GM13976 (cell line): Measurements from ENCODE around the gene F5.

Experiments used
- DNase-seq: peaks from one replicate; pipeline ENCODE4 v3.0.0; 2012; ENCODE audit warnings: low spot score
- in situ Hi-C: fragments of 300-500 bp; cut with MboI; formaldehyde crosslinking; loops from one replicate; pipeline ENCODE4 v1.12.0; 2022; ENCODE audit warnings: low sequenced_read_pairs, mixed read lengths, inconsistent platforms; ENCODE audit not compliant: unreplicated experiment
- TF ChIP-seq, protein P1 (sequence below): IDR thresholded peaks from 2 replicates; pipeline ENCODE4 v1.5.1; 2012; ENCODE audit warnings: borderline replicate concordance, mild to moderate bottlenecking; ENCODE audit not compliant: insufficient read depth; ENCODE audit errors: extremely low read depth, missing control alignments, control extremely low read depth

F5 gene

DNA sequence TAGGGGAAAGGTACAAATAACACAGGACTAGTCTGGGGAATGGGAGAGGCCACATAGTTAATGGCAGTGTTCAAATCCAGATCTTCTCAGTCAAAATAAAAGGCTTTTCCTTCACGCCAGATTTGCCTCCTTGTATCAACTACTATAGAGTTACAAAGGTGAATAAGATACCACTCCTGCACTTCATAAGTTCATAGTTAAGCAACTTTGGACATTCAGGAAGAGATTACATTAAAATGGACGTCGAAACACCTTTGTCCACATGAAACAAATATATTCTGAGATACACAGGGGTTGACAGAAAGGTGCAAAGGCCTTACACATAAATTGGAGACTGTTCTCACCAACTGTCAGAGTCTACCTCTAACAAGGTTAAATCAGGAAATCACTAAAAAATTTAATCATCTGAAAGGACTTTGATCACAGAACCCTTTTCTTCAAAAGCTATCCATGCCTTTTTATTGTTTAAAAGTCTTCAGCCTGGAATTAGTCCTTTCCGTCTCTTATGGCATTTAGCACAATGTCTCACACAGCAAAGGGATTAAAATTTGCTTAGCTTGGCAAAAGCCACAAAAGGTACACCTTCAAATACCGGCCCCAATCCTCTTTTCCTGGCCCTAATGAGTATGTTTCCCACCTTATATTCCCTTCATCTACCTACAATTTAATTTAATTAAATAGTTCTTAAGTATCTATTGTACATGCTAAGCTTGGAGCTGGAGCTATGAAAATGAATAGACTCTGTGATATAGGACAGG is 8.1 kb downstream of the F5 start:
- DNase-seq: no peak
- in situ Hi-C loops: no loop called here
- TF ChIP-seq, protein P1, sequence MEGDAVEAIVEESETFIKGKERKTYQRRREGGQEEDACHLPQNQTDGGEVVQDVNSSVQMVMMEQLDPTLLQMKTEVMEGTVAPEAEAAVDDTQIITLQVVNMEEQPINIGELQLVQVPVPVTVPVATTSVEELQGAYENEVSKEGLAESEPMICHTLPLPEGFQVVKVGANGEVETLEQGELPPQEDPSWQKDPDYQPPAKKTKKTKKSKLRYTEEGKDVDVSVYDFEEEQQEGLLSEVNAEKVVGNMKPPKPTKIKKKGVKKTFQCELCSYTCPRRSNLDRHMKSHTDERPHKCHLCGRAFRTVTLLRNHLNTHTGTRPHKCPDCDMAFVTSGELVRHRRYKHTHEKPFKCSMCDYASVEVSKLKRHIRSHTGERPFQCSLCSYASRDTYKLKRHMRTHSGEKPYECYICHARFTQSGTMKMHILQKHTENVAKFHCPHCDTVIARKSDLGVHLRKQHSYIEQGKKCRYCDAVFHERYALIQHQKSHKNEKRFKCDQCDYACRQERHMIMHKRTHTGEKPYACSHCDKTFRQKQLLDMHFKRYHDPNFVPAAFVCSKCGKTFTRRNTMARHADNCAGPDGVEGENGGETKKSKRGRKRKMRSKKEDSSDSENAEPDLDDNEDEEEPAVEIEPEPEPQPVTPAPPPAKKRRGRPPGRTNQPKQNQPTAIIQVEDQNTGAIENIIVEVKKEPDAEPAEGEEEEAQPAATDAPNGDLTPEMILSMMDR: no peak

DNA sequence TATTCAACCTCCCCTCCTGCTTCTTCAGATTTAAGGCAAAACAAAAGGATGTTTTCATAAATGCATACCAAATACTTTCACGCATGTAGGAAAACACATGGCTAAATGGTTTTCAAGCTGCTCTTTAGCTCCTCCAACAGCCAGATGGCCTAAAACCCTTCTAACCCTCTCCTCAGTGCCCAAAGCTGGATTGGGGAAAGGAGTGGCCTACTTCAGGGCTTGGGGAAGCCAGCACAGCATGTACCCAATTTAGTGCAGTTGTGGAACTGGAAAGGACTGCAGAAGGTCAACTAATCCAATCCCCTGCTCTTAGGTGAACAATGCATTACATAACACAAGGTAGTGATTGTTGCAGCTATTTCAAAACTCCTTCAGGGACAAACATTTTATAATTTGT is 9.3 kb downstream of the F5 start:
- in situ Hi-C loops: no loop called here
- TF ChIP-seq, protein P1: no peak
- DNase-seq: no peak

DNA sequence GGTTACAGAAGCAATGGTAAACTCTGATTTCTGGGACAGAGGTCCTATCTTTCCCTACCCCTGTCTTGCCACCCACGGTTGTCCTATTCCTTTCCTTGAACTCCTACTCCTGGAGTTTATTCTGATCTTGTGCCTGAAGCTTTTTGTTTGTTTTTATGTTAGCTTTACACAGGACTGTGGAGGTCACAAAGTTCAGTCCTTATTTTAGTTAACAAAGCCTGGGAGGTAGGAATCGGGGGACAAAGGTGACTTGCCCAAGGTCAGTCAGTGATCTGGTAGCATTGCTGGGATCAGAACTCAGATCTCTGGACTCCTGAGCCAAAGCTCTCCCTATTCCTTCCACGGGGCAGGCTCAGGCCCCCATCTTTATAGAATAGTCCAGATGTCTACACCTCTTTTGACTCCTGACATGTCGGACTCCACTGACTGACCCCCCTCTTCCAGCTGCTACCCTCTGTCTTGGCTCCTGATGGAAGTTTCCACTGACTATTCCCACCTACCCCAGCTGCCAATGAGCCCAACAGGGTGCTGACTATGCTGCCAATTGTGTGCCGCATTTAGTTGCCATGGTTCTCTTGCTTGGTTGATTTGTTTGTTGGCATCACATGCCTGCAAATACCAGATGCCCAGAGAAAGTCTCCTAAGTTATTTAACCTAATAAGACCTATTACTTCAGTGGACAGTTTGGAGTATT is 9.9 kb downstream of the F5 start:
- no peak for DNase-seq
- TF ChIP-seq, protein P1: no peak
- in situ Hi-C loops: no loop called here

DNA sequence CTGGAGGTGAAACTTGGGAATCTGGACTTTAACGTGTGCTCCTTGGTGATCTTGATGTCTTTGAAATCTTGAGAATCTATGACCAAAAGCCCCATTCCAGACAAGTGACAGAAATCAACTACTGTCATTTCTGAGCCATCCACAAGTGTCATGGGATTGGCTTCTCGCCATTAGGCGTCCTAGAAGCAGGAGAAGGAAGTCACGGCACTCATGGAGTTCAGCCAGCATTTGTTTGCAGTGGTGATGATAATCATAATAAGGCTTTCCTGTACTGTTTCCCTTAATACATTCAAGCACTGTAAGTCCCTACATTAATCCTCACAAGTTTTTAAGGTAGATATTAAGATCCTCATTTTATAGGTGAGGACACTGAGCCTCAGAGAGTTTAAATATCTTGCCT is 11.9 kb downstream of the F5 start:
- in situ Hi-C loops: no loop called here
- DNase-seq: no peak
- TF ChIP-seq, protein P1: no peak

DNA sequence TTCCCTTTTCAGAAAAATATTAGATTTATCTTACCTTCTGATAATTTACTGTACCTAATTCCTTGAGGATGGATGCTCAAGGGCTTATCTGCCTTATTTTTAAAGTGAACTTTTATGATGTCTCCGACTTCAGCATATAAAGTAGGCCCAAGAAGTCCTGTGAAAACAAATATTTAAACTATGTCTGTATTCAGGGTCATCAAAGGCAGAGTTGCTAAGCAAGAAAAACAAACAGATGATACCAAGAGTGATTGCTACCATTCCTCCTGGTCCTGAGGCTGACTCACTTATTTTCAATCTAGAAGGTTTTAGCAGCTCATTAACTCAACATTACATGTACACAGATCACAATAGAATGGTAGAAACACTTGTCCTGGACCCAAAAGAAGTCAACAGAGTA is 14.1 kb downstream of the F5 start:
- no peak for DNase-seq
- in situ Hi-C loops: no loop called here

DNA sequence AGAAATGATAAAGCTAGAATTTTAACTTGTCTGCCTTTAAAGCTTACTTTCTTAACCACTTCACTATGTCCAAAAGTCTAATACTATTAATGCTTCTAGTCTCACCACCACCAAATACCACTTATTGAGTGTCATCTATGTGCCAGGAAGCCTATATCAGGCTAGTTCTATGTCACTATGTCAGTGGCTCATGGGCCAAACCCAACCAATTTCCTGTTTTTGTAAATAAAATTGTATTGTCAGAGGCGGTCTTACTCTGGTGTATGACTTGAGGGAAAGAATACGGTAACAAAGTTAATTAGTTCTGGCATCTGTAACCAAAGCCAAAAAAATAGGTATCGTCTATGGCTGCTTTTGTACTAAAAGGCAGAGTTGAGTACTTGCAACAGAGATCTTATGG is 14.8 kb downstream of the F5 start:
- in situ Hi-C loops: no loop called here
- TF ChIP-seq, protein P1: no peak
- no peak for DNase-seq

More for the DNA sequence above, 14.1 kb downstream of the F5 start:
- TF ChIP-seq, protein P1: no peak
